K562 (cell line): ENCODE data around the gene RUVBL1. TPM values are rescaled to one million over a fixed set of nuclear protein-coding genes. Genes with fewer than 3 reads are reported as not detected.

ENCODE experiments used
- CBX8 ChIP-seq: fragments of 200-600 bp; sonication (generic); IDR thresholded peaks from 2 replicates; pipeline ENCODE4 v1.6.1; 2012; ENCODE audit warnings: borderline replicate concordance, mixed run types, low read depth, mild to moderate bottlenecking, moderate library complexity, mixed read lengths, low read length, control low read depth, inconsistent platforms; ENCODE audit not compliant: poor library complexity, severe bottlenecking; ENCODE audit errors: extremely low read depth
- DNMT1 ChIP-seq: fragments of 450-650 bp; IDR thresholded peaks from 2 replicates; pipeline ENCODE4 v1.6.1; 2016; ENCODE audit warnings: antibody characterized with exemption, mild to moderate bottlenecking
- ELF4 ChIP-seq: fragments of 450-650 bp; formaldehyde crosslinking; IDR thresholded peaks from 2 replicates; pipeline ENCODE4 v1.4.0; 2022; ENCODE audit warnings: missing genetic modification characterization
- ILK ChIP-seq: fragments of 450-650 bp; IDR thresholded peaks from 2 replicates; pipeline ENCODE4 v1.6.1; 2016; ENCODE audit warnings: missing genetic modification characterization, low read depth, mild to moderate bottlenecking, missing compliant biosample characterization, moderate library complexity, borderline replicate concordance
- KHSRP ChIP-seq: fragments of 450-650 bp; IDR thresholded peaks from 2 replicates; pipeline ENCODE4 v1.6.1; 2017
- KLF13 ChIP-seq: fragments of 450-650 bp; IDR thresholded peaks from 2 replicates; pipeline ENCODE4 v1.6.1; 2016; ENCODE audit warnings: missing genetic modification characterization, low read depth, mild to moderate bottlenecking, missing compliant biosample characterization, moderate library complexity, borderline replicate concordance
- polyA plus RNA-seq, 8 experiments: library from polyadenylated mRNA; depleted of rRNA in 4 of 8; stranded (reverse) in 5 of 8; unstranded in 3 of 8; fragments of >200 nt; fragmentation: Nextera tagmentation in 2 of 8; fragmentation: Illumina TruSeq in 1 of 8; extraction: Ambion mirVana in 2 of 8; extraction: Trizol in 1 of 8; gene quantifications; 2 replicates each; pipeline versions ENCODE4 v1.2.1 to v1.2.3, GENCODE V29; 2011 to 2014; ENCODE audit warnings: inconsistent platforms in 1 of 8, missing spikeins in 1 of 8
- total RNA-seq, 7 experiments: library from RNA; depleted of rRNA in 6 of 7; stranded (reverse); fragments of >200 nt in 6 of 7; fragmentation: Illumina TruSeq in 2 of 7; extraction: Trizol in 2 of 7; gene quantifications; 2 replicates each; pipeline versions ENCODE4 v1.2.1 to v1.2.3, GENCODE V29; 2011 to 2021; ENCODE audit warnings: low replicate concordance in 1 of 7
- TF ChIP-seq, protein P1 (sequence below): fragments of 200-600 bp; sonication (generic); IDR thresholded peaks from one replicate; pipeline ENCODE4 v1.6.1; 2012; ENCODE audit warnings: mild to moderate bottlenecking, low read depth, low read length, inconsistent platforms
- TF ChIP-seq, protein P2 (sequence below), 2 experiments: fragments of 150-350 bp in 1 of 2; IDR thresholded peaks; 2 replicates each; pipeline ENCODE4 v1.6.1; 2012 to 2016; ENCODE audit warnings: low read depth in 2 of 2, low read length in 2 of 2, mild to moderate bottlenecking in 1 of 2, moderate library complexity in 1 of 2
- TF ChIP-seq, protein P3 (sequence below): sonication (generic); formaldehyde crosslinking; IDR thresholded peaks from 2 replicates; pipeline ENCODE4 v1.5.0; 2020; ENCODE audit warnings: missing genetic modification reagents

RUVBL1 gene
- total and polyA plus RNA-seq, 9 of the 15 experiments (the other 6 are each of a cell fraction or from before 2014, with no cell fraction given): 20.7 to 147 (median 113) TPM

- TF ChIP-seq ILK (tag) (no peak), CBX8 (no peak), ELF4 (CRISPR knock-in tag) (no peak), DNMT1 (no peak), KHSRP (no peak), KLF13 (tag) (peak; percentile 67; the same call in 1 of the 2 replicates)
- TF ChIP-seq, protein P1, sequence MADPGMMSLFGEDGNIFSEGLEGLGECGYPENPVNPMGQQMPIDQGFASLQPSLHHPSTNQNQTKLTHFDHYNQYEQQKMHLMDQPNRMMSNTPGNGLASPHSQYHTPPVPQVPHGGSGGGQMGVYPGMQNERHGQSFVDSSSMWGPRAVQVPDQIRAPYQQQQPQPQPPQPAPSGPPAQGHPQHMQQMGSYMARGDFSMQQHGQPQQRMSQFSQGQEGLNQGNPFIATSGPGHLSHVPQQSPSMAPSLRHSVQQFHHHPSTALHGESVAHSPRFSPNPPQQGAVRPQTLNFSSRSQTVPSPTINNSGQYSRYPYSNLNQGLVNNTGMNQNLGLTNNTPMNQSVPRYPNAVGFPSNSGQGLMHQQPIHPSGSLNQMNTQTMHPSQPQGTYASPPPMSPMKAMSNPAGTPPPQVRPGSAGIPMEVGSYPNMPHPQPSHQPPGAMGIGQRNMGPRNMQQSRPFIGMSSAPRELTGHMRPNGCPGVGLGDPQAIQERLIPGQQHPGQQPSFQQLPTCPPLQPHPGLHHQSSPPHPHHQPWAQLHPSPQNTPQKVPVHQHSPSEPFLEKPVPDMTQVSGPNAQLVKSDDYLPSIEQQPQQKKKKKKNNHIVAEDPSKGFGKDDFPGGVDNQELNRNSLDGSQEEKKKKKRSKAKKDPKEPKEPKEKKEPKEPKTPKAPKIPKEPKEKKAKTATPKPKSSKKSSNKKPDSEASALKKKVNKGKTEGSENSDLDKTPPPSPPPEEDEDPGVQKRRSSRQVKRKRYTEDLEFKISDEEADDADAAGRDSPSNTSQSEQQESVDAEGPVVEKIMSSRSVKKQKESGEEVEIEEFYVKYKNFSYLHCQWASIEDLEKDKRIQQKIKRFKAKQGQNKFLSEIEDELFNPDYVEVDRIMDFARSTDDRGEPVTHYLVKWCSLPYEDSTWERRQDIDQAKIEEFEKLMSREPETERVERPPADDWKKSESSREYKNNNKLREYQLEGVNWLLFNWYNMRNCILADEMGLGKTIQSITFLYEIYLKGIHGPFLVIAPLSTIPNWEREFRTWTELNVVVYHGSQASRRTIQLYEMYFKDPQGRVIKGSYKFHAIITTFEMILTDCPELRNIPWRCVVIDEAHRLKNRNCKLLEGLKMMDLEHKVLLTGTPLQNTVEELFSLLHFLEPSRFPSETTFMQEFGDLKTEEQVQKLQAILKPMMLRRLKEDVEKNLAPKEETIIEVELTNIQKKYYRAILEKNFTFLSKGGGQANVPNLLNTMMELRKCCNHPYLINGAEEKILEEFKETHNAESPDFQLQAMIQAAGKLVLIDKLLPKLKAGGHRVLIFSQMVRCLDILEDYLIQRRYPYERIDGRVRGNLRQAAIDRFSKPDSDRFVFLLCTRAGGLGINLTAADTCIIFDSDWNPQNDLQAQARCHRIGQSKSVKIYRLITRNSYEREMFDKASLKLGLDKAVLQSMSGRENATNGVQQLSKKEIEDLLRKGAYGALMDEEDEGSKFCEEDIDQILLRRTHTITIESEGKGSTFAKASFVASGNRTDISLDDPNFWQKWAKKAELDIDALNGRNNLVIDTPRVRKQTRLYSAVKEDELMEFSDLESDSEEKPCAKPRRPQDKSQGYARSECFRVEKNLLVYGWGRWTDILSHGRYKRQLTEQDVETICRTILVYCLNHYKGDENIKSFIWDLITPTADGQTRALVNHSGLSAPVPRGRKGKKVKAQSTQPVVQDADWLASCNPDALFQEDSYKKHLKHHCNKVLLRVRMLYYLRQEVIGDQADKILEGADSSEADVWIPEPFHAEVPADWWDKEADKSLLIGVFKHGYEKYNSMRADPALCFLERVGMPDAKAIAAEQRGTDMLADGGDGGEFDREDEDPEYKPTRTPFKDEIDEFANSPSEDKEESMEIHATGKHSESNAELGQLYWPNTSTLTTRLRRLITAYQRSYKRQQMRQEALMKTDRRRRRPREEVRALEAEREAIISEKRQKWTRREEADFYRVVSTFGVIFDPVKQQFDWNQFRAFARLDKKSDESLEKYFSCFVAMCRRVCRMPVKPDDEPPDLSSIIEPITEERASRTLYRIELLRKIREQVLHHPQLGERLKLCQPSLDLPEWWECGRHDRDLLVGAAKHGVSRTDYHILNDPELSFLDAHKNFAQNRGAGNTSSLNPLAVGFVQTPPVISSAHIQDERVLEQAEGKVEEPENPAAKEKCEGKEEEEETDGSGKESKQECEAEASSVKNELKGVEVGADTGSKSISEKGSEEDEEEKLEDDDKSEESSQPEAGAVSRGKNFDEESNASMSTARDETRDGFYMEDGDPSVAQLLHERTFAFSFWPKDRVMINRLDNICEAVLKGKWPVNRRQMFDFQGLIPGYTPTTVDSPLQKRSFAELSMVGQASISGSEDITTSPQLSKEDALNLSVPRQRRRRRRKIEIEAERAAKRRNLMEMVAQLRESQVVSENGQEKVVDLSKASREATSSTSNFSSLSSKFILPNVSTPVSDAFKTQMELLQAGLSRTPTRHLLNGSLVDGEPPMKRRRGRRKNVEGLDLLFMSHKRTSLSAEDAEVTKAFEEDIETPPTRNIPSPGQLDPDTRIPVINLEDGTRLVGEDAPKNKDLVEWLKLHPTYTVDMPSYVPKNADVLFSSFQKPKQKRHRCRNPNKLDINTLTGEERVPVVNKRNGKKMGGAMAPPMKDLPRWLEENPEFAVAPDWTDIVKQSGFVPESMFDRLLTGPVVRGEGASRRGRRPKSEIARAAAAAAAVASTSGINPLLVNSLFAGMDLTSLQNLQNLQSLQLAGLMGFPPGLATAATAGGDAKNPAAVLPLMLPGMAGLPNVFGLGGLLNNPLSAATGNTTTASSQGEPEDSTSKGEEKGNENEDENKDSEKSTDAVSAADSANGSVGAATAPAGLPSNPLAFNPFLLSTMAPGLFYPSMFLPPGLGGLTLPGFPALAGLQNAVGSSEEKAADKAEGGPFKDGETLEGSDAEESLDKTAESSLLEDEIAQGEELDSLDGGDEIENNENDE: no peak
- TF ChIP-seq, protein P2, sequence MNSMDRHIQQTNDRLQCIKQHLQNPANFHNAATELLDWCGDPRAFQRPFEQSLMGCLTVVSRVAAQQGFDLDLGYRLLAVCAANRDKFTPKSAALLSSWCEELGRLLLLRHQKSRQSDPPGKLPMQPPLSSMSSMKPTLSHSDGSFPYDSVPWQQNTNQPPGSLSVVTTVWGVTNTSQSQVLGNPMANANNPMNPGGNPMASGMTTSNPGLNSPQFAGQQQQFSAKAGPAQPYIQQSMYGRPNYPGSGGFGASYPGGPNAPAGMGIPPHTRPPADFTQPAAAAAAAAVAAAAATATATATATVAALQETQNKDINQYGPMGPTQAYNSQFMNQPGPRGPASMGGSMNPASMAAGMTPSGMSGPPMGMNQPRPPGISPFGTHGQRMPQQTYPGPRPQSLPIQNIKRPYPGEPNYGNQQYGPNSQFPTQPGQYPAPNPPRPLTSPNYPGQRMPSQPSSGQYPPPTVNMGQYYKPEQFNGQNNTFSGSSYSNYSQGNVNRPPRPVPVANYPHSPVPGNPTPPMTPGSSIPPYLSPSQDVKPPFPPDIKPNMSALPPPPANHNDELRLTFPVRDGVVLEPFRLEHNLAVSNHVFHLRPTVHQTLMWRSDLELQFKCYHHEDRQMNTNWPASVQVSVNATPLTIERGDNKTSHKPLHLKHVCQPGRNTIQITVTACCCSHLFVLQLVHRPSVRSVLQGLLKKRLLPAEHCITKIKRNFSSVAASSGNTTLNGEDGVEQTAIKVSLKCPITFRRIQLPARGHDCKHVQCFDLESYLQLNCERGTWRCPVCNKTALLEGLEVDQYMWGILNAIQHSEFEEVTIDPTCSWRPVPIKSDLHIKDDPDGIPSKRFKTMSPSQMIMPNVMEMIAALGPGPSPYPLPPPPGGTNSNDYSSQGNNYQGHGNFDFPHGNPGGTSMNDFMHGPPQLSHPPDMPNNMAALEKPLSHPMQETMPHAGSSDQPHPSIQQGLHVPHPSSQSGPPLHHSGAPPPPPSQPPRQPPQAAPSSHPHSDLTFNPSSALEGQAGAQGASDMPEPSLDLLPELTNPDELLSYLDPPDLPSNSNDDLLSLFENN (IDR thresholded peaks at IDR 0.05; ENCODE audit: low read depth in 2 of 2, low read length in 2 of 2): no peak
- TF ChIP-seq, protein P3, sequence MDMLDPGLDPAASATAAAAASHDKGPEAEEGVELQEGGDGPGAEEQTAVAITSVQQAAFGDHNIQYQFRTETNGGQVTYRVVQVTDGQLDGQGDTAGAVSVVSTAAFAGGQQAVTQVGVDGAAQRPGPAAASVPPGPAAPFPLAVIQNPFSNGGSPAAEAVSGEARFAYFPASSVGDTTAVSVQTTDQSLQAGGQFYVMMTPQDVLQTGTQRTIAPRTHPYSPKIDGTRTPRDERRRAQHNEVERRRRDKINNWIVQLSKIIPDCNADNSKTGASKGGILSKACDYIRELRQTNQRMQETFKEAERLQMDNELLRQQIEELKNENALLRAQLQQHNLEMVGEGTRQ (CRISPR knock-in tag): no peak
These were observed 47.8 kb downstream of the RUVBL1 start (continued) for GRCh38 chr3:128075522-128076482.
